HG02885 (cell line): ENCODE results near the gene COL6A3.
"Not testable (repeated sequence)": the region's sequence is repeated elsewhere in the genome, so short reads cannot be mapped to it uniquely, and the experiment has no call there.

Experiments
- ATAC-seq: cut with Tn5 transposase; IDR thresholded peaks from one replicate; pipeline ENCODE4 v1.9.1; 2021; ENCODE audit warnings: mild to moderate bottlenecking; ENCODE audit not compliant: unreplicated experiment, poor library complexity

COL6A3 gene

DNA sequence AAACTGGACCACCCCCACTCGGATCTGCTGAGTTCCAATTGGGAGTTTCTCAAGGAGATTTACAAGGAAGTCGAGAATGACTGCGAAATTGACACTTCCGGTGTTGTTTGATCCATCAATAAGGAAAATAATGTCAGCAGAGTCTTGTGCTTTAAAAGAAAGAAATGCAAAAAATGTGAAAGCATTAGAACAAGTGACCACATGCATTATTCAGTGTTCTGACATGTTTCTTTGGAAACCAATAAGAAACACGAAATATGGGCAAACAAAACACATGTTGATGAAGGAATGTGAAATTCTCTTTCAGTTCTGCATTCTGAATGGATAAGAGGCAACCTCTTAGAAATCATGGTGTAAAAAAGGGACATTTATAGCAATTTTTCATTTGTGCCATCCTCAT, 25.9 kb downstream of the COL6A3 start:
- no peak for ATAC-seq

DNA sequence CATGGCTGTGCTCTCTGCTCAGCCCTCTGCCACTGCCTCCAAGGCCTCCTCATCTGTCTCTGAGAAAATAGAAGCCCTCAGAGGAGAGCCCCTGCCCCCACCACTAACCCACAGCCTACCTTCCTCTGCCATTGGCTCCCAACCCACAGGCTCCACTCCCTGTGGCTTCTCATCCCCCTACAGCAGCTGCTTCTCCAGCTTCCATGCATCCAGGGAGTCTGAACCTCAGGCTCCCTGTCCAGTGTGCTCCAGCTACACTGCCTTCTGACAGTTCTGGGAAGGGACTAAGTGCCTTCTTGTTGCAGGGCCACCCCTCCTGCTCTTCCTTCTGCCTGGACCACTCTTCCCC, 29.3 kb downstream of the COL6A3 start:
- no peak for ATAC-seq

DNA sequence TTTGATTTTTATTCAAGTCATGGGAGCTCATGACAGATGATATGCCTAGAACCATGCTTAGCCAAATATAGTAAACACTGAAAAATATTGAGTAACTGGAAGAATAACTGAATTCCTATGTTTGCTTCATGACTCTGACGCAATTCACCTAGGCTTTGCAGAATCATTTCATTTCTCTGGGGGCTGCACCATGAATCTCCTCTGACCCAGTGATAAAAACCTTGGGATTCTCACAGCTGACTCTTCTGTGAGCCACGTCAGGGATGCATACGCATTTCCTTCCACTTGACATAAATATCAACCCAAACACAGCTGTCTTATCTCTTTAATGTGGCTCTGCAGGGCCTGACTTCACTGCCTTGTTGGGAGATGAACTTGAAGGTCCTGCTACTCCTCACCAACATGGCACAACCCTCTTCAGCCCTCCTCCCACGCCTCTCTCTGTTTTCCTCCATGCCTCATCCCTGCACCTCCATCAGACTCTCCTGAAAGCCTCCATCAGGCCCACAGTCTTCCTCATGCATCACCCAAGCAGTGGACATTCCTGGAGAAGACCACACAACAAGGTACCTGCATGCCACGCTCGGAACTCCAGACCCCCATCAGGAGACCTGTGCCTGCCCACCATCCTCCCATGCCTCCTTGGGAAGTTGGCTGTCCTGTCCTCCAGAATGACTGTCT, 29.8 kb downstream of the COL6A3 start:
- ATAC-seq: no peak

DNA sequence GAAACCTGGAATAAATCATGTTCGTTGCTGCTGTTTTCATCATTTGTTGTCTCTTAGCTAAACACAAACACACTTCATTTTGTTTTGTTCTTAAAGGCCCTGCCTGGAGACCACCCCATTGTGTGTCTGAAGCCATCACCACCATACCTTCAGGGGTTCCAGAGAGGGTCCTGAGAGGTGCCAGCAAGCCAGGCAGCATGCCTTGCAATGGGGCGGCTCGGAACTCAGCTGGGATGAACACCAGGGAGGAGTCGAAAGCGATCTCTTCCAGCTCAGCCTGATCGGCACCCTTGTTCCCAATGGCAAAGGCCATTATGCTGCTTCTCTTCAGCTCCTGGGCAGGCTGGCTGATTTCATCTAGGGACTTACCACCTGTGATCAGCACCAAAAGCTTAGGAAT, 33.2 kb downstream of the COL6A3 start:
- no peak for ATAC-seq

DNA sequence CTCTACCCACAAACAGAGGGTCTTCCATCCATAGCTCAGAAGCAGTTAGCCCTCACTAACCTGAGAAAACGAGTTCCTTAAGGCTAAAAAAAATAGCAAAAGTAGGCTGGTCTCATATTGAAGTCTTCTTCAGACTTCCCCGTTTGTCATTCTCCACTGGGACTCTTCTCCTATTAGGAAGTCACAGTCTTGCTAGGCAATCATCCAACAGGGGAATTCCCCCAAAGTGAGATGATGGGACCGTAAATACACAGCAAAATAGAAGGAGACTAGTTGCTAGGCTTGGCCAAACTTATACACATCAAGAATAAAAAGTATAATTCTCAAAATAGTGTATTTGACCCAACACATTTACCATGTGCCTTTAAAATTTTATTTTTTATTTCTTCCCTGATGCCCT, 34.3 kb downstream of the COL6A3 start:
- no peak for ATAC-seq

DNA sequence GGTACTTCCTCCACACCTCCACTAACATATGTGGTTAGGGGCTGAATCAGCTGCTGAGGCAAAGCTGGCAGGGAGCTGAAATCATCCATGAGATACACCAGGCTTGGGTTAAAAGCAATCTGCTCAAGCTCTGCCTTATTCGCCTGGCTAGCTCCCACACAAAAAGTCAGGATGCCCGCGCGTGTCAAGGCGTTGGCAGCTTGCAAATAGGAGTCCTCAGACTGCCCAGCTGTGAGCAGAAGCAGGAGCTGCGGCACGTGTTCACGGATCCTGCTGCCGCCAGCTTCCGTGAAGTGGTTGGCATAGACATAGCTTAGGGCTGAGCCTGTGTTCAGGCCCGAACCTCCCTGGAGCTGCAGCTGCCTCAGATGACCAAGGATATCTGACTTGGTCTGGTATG, 35.3 kb downstream of the COL6A3 start:
- no peak for ATAC-seq

DNA sequence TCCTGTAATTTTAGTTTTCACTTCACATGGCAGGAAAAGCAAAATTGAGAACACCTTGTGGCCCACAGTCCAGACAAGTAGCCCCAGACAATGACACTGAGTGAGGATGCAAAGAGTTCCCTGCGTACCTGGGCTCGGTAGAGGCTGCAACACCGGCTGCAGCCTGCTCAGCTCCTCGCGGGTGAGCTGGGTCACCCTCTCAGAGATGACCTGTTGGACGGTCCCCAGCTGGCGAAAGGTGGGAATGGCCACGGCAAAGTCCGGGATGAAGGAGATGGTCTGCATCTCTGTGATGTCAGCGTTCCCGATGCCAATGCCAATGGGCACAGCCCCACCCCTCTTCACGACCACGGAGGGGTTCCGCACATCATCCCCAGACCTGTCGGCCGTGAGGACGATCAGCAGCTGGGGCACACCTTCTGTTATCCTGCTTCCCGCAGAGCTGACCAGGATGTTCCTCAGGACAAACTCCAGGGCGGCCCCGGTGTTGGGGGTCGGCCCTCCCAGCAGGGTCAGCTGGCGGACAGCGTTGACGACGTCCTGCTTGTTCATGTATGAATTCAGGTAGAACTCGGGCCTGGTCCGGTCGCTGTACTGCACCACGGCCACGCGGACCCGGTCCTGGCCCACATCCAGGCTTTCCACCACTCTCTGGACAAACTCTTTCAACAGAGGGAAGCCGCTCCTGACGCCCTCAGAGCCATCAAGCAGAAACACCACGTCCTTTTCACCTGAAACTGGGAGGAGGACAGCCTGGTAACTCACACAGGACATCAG, 39.5 kb downstream of the COL6A3 start:
- ATAC-seq: no peak

DNA sequence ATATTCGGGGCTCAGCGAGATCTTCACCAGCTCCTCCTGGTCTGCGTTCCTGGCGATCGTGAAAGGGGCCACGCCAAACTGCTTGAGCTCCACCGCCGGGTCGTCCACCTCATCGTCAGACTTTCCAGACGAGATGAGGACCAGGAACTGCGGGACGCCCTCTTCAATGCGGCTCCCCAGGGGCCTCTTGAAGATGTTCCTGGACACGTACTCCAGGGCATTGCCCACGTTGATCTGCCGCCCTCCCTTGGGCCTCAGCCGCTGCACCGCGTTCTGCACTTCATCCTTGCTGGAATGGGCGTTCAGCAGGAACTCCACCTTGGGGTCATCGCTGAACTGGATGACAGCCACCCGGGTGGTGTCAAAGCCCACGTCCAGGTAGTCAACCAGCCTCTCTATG, 42.1 kb downstream of the COL6A3 start:
- no peak for ATAC-seq

DNA sequence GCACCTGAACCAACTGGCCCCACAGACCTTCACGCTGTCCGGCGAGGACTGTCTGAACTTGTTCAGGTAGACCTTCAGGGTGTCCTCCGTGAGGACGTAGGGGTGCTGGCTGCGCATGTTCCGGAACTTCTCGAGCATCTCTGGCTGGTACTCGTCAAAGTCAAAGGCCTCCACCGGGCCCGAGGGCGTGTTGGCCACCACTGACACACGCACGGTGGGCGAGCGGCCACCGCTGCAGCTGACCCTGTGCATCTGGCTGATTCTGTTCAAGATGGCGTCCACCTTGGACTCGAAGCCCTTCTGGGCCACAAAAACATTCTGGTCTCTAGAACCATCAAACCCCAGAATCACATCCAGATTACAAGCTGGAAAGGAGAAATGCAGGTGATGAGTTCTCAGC, 48.3 kb downstream of the COL6A3 start:
- no peak for ATAC-seq

DNA sequence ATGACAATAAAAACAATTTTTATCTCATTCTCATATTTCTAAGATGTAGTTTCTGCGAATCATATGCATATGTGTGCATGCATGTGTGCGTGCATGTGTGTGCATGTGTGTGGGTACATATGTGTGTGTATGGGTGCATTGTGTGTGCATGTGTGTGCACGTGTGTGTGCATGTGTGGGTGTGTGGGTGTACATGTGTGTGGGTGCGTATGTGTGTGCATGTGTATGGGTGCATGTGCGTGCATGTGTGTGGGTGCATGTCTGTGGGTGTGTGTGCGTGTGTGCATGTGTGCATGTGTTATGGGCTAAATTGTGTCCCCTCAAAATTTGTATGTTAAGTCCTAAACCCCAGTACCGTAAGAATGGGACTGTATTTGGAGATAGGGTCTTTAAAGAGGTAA, 49.3 kb downstream of the COL6A3 start:
- ATAC-seq: no peak

DNA sequence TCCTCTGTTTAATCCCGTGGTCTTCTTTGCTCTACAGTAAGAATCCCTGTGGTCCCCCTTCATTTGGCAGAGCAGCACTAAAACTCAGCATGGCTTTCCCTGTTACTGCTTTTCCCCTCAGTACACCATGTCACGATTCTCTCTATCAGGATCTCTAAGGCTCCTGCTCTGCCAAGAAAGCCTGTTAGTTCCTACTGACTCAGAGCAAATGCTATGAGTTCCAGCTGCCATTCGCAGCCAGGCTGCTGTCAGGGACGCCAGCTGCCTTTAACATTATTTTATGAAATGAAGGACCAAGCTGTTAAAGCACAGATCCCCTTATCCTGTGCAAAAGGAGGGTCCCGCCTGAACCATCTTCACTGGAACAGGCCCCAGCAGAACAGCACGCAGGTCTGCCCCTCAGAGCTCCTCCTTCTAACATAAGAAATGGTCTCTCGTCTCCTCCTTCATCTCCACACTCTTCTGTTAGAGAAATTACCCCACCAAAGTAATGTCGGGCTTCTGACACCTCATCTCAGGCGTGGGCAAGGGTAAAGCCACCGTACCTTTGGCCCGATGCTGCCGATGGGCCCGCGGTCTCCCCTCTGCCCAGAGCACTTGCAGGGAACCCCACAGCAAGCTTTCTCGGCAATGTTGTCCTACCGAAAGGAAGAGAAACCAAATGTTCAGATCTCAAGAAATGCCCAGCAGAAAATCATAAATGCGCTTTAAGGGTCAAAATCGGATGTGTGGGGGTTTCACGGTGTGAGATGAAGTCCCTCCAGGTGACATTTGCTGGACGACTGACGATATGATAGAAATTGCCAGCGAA, 52.6 kb downstream of the COL6A3 start:
- ATAC-seq: no peak

DNA sequence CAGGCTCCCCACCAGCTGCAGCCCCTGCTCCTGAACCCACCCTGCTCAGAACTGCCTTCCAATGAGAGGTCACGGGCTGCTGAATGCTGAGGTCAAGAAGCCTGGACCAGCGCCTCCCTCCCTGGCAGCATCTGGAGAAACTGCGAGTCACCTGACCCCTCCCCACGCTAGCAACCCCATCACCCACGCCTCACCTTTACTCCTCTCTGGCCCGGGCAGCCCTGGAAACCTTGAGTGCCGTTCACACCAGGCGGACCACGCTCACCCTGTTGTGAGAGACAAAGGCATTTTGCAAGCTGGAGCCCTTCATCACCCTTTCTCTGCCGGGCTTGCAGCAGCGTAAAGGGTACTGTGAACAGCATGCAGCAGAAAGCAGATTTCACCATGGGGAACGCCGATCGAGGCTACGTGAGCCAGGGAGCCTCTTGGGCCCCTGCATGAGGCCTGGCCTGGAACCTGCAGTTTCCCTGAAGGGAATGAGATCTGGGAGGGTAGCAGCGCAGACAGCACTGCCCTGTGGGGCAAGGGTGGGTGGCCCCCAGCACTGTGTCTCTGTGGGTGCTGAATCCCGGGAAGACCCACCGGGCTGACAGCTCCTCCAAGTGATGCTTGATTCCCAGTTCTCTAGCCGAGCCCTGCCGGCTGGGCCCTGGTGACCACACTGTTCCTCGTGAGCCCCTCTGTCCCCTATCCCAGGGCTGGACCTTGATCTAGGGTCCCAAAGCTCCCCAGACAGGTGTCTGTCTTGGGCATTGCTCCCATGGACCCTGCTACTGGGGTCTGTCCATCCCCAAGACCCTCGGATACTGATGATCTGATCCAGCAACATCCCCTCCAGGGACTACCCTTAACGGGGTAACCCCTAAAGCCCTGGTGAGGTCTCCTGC, 53.8 kb downstream of the COL6A3 start:
- ATAC-seq: no peak

DNA sequence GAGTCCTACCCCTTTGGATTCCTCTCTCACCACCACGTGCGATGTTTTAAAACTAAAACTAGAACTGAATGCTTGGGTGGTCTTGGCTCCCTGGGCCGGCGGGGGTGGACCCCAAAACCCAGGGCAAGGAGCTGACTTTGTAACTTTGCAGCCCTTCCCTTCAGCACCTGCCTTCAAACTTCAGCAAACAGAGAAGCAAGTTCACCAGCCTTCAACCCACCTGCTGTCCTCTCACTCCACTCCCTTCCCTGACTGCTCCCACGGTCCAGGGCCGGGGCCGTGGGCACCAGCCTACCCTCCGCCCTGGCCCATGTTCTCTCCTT, 54.5 kb downstream of the COL6A3 start:
- no peak for ATAC-seq

DNA sequence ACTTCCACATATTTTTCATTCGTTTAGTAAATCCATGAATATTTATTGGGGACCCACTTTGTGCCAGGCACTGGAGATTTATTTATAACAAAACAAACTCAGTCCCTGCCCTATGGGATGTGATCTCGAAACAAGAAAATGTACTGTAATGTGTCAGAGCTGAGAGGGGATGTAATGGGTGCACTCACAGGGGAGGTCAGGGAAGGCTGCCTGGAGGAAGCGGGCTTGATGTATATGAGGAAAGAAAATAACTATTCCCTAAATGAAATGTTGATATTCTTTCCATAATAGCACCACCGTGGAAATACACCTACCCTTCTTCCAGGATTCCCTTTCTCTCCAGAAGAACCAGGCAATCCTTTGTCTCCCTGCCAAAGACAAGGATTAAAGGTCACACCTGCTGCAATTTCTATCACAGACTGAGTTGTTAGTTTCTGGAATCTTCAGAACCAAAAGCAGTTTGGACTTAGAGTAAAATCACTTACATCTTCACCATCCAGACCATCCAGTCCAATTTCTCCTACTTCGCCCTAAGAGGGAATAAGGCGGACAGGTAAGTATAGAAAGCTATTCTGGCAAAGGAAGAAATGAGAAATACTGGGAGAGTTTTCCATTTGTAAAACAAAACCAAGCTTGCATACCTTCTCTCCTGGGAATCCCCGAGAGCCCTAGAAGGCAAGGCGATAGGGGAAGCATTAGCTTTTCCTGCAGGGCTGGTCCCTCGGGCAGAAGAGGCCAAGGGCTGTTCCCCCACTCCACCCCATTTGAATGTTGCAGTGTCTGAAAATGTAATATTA, 55.0 kb downstream of the COL6A3 start:
- no peak for ATAC-seq

DNA sequence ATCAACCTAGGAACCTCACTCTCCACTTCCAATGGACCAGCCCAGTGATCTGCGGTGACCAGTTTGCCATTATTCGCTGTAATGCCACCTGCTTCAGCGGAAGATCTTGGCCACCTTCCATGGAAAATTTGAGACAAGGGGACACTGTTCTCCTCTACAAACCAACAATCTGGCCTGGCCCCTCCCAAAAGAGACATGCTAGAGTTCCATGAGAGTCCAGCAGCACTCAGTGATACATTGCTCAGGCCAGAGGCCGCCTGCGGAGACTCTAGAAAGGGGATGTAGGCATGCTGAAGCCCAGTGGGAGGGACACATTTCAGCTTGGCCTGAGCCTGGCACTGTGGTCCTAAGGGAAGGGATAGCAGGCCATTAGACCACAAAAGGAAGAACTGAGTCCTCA, 58.3 kb downstream of the COL6A3 start:
- ATAC-seq: no peak

DNA sequence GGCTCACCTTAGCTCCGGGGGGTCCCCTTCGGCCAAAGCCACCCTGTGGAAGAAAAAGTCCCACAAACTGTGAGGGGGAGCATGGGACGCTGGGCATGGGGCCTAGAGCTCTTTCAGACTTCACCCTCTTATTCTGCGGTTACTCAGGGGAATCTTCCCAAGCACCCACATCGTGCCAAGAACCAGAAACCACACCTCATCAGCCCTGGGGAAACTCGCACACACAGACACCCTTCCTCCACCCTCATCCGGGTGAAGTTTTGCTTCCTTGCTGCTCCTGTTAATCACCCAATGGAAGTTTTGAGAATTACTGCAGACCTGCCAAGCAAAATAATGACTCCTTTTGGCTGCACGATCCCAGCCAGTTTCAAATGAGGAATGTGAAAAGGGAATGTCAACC, 59.1 kb downstream of the COL6A3 start:
- no peak for ATAC-seq

DNA sequence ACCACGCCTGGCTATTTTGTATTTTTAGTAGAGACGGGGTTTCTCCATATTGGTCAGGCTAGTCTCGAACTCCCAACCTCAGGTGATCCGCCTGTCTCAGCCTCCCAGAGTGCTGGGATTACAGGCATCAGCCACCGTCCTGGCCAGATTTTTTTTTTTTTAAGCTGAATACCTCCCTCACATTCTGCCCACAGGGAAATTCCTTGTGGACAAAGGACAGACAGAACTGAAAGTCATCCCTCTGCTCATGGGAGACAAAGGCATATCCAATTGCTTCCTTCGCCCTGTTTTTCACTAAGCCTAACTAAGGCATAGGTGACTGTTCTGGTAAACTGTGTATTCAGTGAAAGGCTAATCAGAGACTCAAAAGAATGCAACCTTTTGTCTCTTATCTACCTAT, 59.8 kb downstream of the COL6A3 start:
- ATAC-seq: not testable (repeated sequence)

DNA sequence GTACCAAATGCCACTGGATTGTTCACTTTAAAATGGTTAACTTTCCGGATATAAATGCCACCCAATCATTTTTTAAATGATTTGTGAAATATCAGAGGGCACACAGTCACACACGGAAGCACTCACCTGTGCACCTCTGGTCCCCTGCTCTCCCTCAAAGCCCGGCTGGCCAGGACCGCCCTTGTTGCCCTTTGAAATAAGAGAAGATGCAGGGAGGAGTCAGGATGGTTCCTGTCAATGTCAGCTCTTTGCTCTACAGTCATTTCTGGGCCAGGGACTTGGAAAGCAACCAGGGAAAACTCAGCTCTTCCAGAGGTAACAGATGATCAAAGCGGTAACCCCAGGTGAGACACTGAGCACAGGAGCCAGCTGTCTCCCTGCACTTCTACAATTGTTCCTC, 60.7 kb downstream of the COL6A3 start:
- ATAC-seq: no peak

DNA sequence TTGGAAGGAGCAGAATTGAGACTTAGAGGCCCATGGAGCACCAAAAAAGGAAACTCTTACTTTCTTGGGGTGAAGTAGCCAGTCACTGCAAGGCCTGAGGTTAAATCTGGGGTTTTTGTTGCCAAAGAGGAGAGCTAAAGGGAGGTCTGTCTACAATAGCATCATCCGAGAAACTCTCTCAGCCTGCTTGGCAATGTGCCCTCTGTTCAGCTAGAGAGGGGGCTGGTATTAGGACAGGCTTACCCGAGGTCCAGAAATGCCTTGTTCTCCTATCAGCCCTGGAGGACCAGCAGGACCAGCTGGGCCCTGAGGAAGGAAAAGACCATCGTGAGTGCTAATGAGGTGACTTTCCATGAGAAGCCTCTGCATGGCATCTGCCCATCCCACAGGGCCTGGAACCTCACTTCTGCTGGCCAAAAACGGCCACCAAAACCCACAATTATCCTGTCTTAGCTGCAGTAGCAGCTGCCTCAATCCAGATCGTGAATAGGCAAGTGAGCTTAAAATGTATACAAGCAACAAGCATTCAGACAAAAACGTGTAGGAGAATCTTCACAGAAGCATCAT, 61.6 kb downstream of the COL6A3 start:
- no peak for ATAC-seq
